Liver (tissue), 9 donors: ENCODE data around the gene MOB3B. TPM values are rescaled to one million over a fixed set of nuclear protein-coding genes. Genes with fewer than 3 reads are reported as not detected.
"Not testable (repeated sequence)": the region's sequence is repeated elsewhere in the genome, so short reads cannot be mapped to it uniquely, and the experiment has no call there.

Experiments used
- DNase-seq: peaks from one replicate; pipeline ENCODE4 v3.0.0-alpha.2; 2017; ENCODE audit warnings: low spot score
- H3K27ac ChIP-seq, 2 donors: one replicate each; pipeline ENCODE4 v1.7.0; 2013; ENCODE audit warnings: inconsistent platforms in 2 of 2, low read length in 2 of 2, control low read depth in 1 of 2, low read depth in 1 of 2, mild to moderate bottlenecking in 1 of 2
- H3K27me3 ChIP-seq, 4 donors: one replicate each; pipeline versions ENCODE4 v1.6.1 to v1.7.0; 2013; ENCODE audit warnings: low read length in 3 of 4, inconsistent platforms in 1 of 4, mild to moderate bottlenecking in 1 of 4, moderate library complexity in 1 of 4; ENCODE audit not compliant: control insufficient read depth in 4 of 4, insufficient read depth in 4 of 4
- H3K36me3 ChIP-seq, 4 donors: one replicate each; pipeline versions ENCODE4 v1.6.1 to v1.7.0; 2013; ENCODE audit warnings: low read length in 3 of 4, mild to moderate bottlenecking in 3 of 4, low read depth in 1 of 4, moderate library complexity in 1 of 4; ENCODE audit not compliant: control insufficient read depth in 4 of 4, insufficient read depth in 3 of 4
- H3K4me1 ChIP-seq, 4 donors: one replicate each; pipeline versions ENCODE4 v1.6.1 to v1.7.0; 2013; ENCODE audit warnings: low read length in 3 of 4, mild to moderate bottlenecking in 3 of 4, moderate library complexity in 1 of 4; ENCODE audit not compliant: control insufficient read depth in 4 of 4, insufficient read depth in 4 of 4
- H3K4me3 ChIP-seq, 3 donors: one replicate each; pipeline versions ENCODE4 v1.6.1 to v1.7.0; 2013; ENCODE audit warnings: low read length in 3 of 3, control low read depth in 1 of 3, low read depth in 1 of 3, mild to moderate bottlenecking in 1 of 3
- H3K9ac ChIP-seq, 2 donors: one replicate each; pipeline ENCODE4 v1.7.0; 2013; ENCODE audit warnings: low read length in 2 of 2, mild to moderate bottlenecking in 2 of 2, moderate library complexity in 2 of 2, control low read depth in 1 of 2, low read depth in 1 of 2
- H3K9me3 ChIP-seq, 4 donors: one replicate each; pipeline versions ENCODE4 v1.6.1 to v1.7.0; 2013; ENCODE audit warnings: low read length in 3 of 4; ENCODE audit not compliant: control insufficient read depth in 4 of 4
- CTCF ChIP-seq: fragments of 150-350 bp; IDR thresholded peaks from 2 replicates; pipeline ENCODE4 v1.5.1; 2017; ENCODE audit warnings: improper control_type of control experiment, low read depth, low read length; ENCODE audit not compliant: missing input control
- EGR1 ChIP-seq, 2 donors: IDR thresholded peaks; 2 replicates each; pipeline ENCODE4 v1.6.1; 2016 to 2018; ENCODE audit warnings: antibody characterized with exemption in 2 of 2, low read depth in 2 of 2
- FOXA1 ChIP-seq: IDR thresholded peaks from 2 replicates; pipeline ENCODE4 v1.6.1; 2016; ENCODE audit warnings: antibody characterized with exemption
- FOXA2 ChIP-seq: IDR thresholded peaks from 2 replicates; pipeline ENCODE4 v1.6.1; 2016; ENCODE audit warnings: antibody characterized with exemption
- GABPA ChIP-seq, 2 donors: IDR thresholded peaks in 1 of 2; conservative IDR thresholded peaks in 1 of 2; 2 replicates each; pipeline ENCODE4 v1.6.1; 2016; ENCODE audit warnings: antibody characterized with exemption in 2 of 2, mild to moderate bottlenecking in 1 of 2, moderate library complexity in 1 of 2
- HNF4A ChIP-seq, 2 donors: conservative IDR thresholded peaks; 2 replicates each; pipeline ENCODE4 v1.6.1; 2016; ENCODE audit warnings: antibody characterized with exemption in 2 of 2, mild to moderate bottlenecking in 2 of 2
- HNF4G ChIP-seq: IDR thresholded peaks from 2 replicates; pipeline ENCODE4 v1.6.1; 2016; ENCODE audit warnings: antibody characterized with exemption
- JUND ChIP-seq, 2 donors: IDR thresholded peaks; 2 replicates each; pipeline ENCODE4 v1.6.1; 2016; ENCODE audit warnings: antibody characterized with exemption in 2 of 2
- NR2F2 ChIP-seq: IDR thresholded peaks from 2 replicates; pipeline ENCODE4 v1.6.1; 2016; ENCODE audit warnings: antibody characterized with exemption
- RAD21 ChIP-seq, 2 donors: IDR thresholded peaks; 2 replicates each; pipeline ENCODE4 v1.6.1; 2016; ENCODE audit warnings: antibody characterized with exemption in 2 of 2, mild to moderate bottlenecking in 2 of 2
- RXRA ChIP-seq, 2 donors: IDR thresholded peaks; 2 replicates each; pipeline ENCODE4 v1.6.1; 2017 to 2018; ENCODE audit warnings: antibody characterized with exemption in 2 of 2, mild to moderate bottlenecking in 1 of 2
- SP1 ChIP-seq: IDR thresholded peaks from 2 replicates; pipeline ENCODE4 v1.6.1; 2018; ENCODE audit warnings: antibody characterized with exemption, mild to moderate bottlenecking
- YY1 ChIP-seq: IDR thresholded peaks from 2 replicates; pipeline ENCODE4 v1.6.1; 2016; ENCODE audit warnings: antibody characterized with exemption, mild to moderate bottlenecking
- WGBS: extraction: QIAGEN DNeasy Blood & Tissue Kit; methylation state at CpG from one replicate; pipeline ENCODE4 v1.1.7; 2013; 5-methylcytosine and 5-hydroxymethylcytosine counted together
- polyA plus RNA-seq, 2 donors: library from polyadenylated mRNA; stranded (reverse) in 1 of 2; unstranded in 1 of 2; fragments of 200-250 nt in 1 of 2; fragments of >200 nt in 1 of 2; fragmentation: Nextera tagmentation in 1 of 2; extraction: Ambion mirVana in 1 of 2; gene quantifications; one replicate each; pipeline versions ENCODE4 v1.2.1 to v1.2.3, GENCODE V29; 2013 to 2015
- total RNA-seq, 2 donors: library from RNA; depleted of rRNA; stranded (reverse); fragments of >200 nt; gene quantifications; one replicate each; pipeline ENCODE4 v1.2.3, GENCODE V29; 2014
- TF ChIP-seq, protein P1 (sequence below): IDR thresholded peaks from 2 replicates; pipeline ENCODE4 v1.6.1; 2016; ENCODE audit warnings: antibody characterized with exemption, mild to moderate bottlenecking
- TF ChIP-seq, protein P2 (sequence below): IDR thresholded peaks from 2 replicates; pipeline ENCODE4 v1.6.1; 2016; ENCODE audit warnings: antibody characterized with exemption
- TF ChIP-seq, protein P3 (sequence below): IDR thresholded peaks from 2 replicates; pipeline ENCODE4 v1.6.1; 2016; ENCODE audit warnings: antibody characterized with exemption
- TF ChIP-seq, protein P4 (sequence below): IDR thresholded peaks from 2 replicates; pipeline ENCODE4 v1.6.1; 2016; ENCODE audit warnings: antibody characterized with exemption
- donor health status: healthy.
- donor health status: healthy.
- donor health status: healthy.
- donor health status: healthy.
- donor health status: healthy.

The MOB3B gene
- total and polyA plus RNA-seq, 4 donors, result 0.36 to 1.1 (median 0.76) TPM

- Histone ChIP-seq H3K27me3 (no peaks in the 10 kb centered on the region), H3K9ac (no peak overlapping the region), H3K4me1 (no peaks in the 10 kb centered on the region), H3K9me3 (no peaks in the 10 kb centered on the region), H3K36me3 (peaks cover 0 to 9% (median 2%) of the 10 kb centered on the region in 4 donors), H3K27ac (no peak overlapping the region), H3K4me3 (no peak overlapping the region)
- TF ChIP-seq YY1 (no peak), HNF4G (no peak), SP1 (no peak), GABPA (IDR thresholded peaks at IDR 0.05 in 1 of 2, conservative IDR thresholded peaks at IDR 0.05 in 1 of 2) (no peak), EGR1 (IDR thresholded peaks at IDR 0.05; ENCODE audit: low read depth in 2 of 2) (no peak), CTCF (no peak), FOXA1 (no peak), RXRA (IDR thresholded peaks at IDR 0.05) (no peak), NR2F2 (no peak), JUND (IDR thresholded peaks at IDR 0.05) (no peak), RAD21 (IDR thresholded peaks at IDR 0.05) (no peak), HNF4A (conservative IDR thresholded peaks at IDR 0.05) (no peak), FOXA2 (no peak)
- TF ChIP-seq, protein P1, sequence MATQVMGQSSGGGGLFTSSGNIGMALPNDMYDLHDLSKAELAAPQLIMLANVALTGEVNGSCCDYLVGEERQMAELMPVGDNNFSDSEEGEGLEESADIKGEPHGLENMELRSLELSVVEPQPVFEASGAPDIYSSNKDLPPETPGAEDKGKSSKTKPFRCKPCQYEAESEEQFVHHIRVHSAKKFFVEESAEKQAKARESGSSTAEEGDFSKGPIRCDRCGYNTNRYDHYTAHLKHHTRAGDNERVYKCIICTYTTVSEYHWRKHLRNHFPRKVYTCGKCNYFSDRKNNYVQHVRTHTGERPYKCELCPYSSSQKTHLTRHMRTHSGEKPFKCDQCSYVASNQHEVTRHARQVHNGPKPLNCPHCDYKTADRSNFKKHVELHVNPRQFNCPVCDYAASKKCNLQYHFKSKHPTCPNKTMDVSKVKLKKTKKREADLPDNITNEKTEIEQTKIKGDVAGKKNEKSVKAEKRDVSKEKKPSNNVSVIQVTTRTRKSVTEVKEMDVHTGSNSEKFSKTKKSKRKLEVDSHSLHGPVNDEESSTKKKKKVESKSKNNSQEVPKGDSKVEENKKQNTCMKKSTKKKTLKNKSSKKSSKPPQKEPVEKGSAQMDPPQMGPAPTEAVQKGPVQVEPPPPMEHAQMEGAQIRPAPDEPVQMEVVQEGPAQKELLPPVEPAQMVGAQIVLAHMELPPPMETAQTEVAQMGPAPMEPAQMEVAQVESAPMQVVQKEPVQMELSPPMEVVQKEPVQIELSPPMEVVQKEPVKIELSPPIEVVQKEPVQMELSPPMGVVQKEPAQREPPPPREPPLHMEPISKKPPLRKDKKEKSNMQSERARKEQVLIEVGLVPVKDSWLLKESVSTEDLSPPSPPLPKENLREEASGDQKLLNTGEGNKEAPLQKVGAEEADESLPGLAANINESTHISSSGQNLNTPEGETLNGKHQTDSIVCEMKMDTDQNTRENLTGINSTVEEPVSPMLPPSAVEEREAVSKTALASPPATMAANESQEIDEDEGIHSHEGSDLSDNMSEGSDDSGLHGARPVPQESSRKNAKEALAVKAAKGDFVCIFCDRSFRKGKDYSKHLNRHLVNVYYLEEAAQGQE, result no peak
- TF ChIP-seq, protein P2, sequence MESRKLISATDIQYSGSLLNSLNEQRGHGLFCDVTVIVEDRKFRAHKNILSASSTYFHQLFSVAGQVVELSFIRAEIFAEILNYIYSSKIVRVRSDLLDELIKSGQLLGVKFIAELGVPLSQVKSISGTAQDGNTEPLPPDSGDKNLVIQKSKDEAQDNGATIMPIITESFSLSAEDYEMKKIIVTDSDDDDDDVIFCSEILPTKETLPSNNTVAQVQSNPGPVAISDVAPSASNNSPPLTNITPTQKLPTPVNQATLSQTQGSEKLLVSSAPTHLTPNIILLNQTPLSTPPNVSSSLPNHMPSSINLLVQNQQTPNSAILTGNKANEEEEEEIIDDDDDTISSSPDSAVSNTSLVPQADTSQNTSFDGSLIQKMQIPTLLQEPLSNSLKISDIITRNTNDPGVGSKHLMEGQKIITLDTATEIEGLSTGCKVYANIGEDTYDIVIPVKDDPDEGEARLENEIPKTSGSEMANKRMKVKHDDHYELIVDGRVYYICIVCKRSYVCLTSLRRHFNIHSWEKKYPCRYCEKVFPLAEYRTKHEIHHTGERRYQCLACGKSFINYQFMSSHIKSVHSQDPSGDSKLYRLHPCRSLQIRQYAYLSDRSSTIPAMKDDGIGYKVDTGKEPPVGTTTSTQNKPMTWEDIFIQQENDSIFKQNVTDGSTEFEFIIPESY, result no peak
- TF ChIP-seq, protein P3, sequence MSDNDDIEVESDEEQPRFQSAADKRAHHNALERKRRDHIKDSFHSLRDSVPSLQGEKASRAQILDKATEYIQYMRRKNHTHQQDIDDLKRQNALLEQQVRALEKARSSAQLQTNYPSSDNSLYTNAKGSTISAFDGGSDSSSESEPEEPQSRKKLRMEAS, result no peak
- TF ChIP-seq, protein P4, sequence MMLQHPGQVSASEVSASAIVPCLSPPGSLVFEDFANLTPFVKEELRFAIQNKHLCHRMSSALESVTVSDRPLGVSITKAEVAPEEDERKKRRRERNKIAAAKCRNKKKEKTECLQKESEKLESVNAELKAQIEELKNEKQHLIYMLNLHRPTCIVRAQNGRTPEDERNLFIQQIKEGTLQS, result no peak
- DNase-seq, result no peak
Observed at GRCh38 chr9:27450752-27451151, 78.9 kb downstream of the MOB3B start.

DNA sequence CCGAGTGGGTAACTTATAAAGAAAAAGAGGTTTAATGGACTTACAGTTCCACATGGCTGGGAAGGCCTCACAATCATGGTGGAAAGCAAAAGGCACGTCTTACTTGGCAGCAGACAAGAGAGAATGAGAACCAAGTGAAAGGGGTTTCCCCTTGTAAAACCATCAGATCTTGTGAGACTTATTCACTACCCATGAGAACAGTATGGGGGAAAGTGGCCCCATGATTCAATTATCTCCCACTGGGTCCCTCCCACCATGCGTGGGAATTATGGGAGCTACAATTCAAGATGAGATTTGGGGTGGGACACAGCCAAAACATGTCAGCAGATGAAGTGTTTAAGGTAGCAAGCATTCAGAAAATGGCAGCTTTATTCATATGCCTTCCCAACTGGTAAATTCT, 81.3 kb downstream of the MOB3B start:
- not testable (repeated sequence) for H3K27me3 ChIP-seq, H3K27ac ChIP-seq, H3K9me3 ChIP-seq, H3K9ac ChIP-seq, DNase-seq, H3K36me3 ChIP-seq, H3K4me3 ChIP-seq, H3K4me1 ChIP-seq
- 90% methylated on average over 3 of the region's 3 CpGs for WGBS
